ENCODE data around the gene ALDH1L1. TPM values are rescaled to one million over a fixed set of nuclear protein-coding genes. Genes with fewer than 3 reads are reported as not detected.

ALDH1L1 gene
- total RNA-seq, 2 donors from 2014 or later = 0.18 to 0.34 TPM

DNA sequence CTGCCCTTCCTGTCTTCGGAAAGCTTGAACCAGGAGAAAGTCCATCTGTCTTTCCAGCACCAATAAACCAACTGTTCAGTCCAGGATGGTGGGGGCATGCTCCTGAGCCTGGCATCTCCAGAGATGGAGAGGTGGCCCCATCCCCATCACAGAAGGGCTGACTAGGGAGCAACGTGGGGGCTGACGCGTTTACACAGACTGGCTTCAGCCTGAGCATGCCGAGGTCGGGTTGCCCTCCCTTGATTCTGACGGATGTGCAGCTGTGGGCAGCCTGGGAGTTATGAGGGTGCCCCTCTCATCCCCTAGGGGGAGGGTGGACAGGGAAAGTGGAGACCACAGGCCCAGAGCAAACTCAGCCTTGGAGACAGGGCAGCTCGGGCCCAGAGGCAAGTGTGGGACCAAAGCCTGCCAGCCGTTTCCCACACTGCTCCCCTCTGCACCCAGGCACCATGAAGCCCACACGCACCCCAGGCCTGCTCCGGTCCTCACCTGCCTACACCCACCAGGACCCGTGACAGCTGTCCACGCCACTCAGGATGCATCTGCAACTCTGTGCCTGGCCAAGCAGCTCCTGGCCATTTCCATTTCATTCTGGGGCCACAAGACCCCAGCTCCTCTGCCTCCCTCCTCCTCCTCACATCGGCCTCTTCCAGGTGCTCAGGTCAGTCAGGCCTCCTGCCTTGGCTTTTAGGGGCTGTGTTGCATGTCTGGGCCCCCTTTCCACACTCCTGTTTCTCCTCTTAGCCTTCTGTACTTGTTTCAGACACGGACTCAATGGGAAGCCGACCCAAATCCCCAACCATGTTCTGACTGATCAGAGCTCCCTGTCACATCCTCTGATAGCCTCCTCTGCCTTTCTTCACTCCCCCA is 48.3 kb downstream of the ALDH1L1 start:
- DNase-seq (ENCODE audit: low spot score in 2 of 2) = no peak
- H3K36me3 Mint-ChIP-seq = no peaks in the 10 kb centered on the region
- ATAC-seq = no peak
- no peaks in the 10 kb centered on the region for H3K9me3 Mint-ChIP-seq
- H3K27ac Mint-ChIP-seq = peak overlapping the region in 1 of 2 donors; percentile 22

DNA sequence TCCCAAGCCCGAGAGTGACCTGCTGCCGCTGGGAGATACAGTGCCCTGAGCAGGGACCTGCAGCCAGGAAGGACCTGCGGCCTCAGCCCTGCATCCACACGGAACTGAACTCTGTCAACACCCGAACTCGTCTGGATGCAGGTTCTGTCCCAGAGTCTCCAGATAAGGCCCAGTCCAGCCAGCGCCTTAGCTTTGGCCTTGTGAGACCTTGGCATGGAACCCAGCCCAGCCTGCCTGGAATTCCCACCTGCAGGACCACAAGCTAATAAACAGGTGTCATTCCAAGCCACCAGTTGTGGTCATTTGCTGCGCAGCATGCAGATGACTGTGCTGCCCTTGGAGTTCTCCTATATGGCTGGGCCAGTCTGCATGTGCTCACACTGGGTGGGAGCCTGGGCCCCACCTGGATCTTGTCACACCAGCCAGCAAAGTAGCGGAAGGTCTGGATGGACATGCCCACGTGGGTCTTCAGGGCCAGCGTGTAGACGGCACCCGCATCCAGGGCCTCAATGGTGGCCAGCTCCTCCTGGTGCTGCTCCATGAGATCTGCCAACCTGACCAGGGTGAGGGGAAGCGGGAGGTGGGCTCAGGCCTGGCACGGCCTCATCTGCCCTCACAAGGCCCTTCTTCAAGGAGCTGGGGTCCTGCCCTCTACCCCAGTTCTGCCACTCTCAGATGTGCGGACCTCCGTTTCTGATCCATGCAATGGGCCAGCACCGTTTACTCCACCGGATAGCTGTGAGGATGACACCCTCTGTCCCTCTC is 49.2 kb downstream of the ALDH1L1 start:
- no peak for ATAC-seq
- peak in 1 of 2 donors; percentile 39 for DNase-seq (ENCODE audit: low spot score in 2 of 2)
- Mint-ChIP-seq H3K9me3 (no peaks in the 10 kb centered on the region), H3K27ac (no peak overlapping the region), H3K36me3 (no peaks in the 10 kb centered on the region)

DNA sequence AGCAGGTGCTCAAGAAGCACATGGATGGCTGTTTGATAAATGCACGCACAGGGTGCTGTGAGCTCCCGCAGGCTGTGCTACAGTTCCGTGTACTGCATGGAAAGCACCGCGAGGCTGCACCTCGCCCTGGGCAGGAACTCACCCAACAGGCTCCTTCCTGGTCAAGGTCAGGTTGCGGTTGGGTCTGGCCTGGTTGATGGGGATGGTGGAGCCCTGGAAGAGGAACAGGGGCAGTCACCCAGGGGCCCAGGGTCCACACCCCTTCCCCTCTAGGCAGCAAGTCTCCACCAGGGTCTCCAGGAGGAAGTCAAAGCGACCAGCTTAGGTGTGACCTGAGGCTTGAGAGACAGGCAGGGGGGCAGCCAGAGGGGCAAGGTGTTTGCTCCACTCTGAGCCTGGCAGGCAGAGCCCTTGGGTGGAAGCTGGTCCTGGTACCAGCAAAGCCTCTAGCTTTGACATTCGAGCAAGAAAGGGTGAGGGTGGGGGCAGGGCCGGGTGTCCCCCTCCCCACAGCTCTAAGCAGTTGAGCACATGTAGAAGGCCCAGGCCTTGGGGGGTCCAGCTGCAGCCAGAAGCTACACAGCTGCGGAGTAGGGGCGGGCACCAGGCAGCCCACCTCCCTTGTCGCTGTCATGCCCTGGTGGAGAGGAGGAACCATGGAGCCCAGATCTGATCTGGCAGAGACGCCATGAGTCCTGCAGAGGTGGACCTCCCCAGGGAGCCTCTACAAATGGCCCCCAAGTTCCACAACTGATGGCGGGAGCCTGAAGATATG is 50.1 kb downstream of the ALDH1L1 start:
- Mint-ChIP-seq H3K9me3 (no peaks in the 10 kb centered on the region), H3K36me3 (no peaks in the 10 kb centered on the region), H3K27ac (no peak overlapping the region)
- ATAC-seq (no peak), DNase-seq (ENCODE audit: low spot score in 2 of 2) (peak in 1 of 2 donors; percentile 50)

- ATAC-seq (no peak), DNase-seq (ENCODE audit: low spot score in 2 of 2) (no peak)
- Mint-ChIP-seq H3K27ac (no peak overlapping the region), H3K36me3 (no peaks in the 10 kb centered on the region), H3K9me3 (no peaks in the 10 kb centered on the region)
Measured at GRCh38 chr3:126129398-126129891, 50.9 kb downstream of the ALDH1L1 start.

GRCh38 chr3:126128504-126129397 is 51.6 kb downstream of the ALDH1L1 start:
- no peak for ATAC-seq

DNA sequence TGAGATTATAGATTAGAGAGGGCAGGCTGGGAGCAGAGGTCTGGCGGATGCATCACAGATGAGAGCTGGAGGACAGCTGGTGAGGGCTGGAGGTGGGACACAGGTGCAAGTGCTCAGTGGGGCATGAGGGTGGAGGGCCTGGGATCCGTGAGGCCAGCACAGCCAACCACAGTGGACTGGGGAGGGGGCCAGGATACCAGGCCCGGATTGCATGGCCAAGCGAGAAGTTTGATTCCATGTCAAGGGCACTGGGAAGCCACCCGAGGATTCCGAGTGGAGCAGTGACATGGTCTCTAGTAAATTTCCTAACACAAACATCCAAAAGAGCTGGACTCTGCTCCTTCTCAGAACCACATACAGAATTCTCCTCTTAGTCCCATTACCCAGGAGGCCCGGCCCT is 52.5 kb downstream of the ALDH1L1 start:
- Mint-ChIP-seq H3K27ac (no peak overlapping the region), H3K36me3 (no peaks in the 10 kb centered on the region)

More at GRCh38 chr3:126128504-126129397, 51.6 kb downstream of the ALDH1L1 start:
- DNase-seq (ENCODE audit: low spot score in 2 of 2) = peak in 1 of 2 donors; percentile 38
- Mint-ChIP-seq H3K27ac (no peak overlapping the region), H3K36me3 (no peaks in the 10 kb centered on the region), H3K9me3 (no peaks in the 10 kb centered on the region)

DNA sequence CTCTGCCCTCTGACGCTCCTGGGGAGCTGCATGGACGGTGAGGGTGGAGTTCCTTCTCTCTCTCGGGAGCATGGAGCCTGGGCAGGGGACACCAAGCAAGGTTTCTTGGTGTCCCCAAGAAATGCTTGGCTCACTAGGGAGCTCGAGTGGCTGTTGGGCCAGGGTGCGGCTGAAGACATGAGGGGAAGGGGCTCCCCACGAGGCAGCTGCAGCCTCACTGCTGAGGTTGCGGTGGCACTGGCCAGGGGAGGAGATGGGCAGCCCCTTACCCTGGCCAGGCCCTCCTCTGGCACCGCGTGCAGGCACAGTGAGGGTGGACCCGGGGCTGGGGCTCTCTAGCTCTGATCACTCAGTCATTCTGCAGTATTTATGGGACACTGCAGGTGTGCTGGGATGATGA is 52.9 kb downstream of the ALDH1L1 start:
- Mint-ChIP-seq H3K9me3 (no peaks in the 10 kb centered on the region), H3K27ac (no peak overlapping the region), H3K36me3 (no peaks in the 10 kb centered on the region)
- DNase-seq (ENCODE audit: low spot score in 2 of 2) (no peak), ATAC-seq (no peak)

More for the DNA sequence above, 52.5 kb downstream of the ALDH1L1 start:
- ATAC-seq (no peak), DNase-seq (ENCODE audit: low spot score in 2 of 2) (no peak)
- no peaks in the 10 kb centered on the region for H3K9me3 Mint-ChIP-seq

GRCh38 chr3:126126811-126127431 is 53.5 kb downstream of the ALDH1L1 start:
- no peak for DNase-seq (ENCODE audit: low spot score in 2 of 2)
- Mint-ChIP-seq H3K9me3 (no peaks in the 10 kb centered on the region), H3K36me3 (no peaks in the 10 kb centered on the region), H3K27ac (no peak overlapping the region)
- ATAC-seq = no peak

- H3K36me3 Mint-ChIP-seq = no peaks in the 10 kb centered on the region
- H3K27ac Mint-ChIP-seq = no peak overlapping the region
- DNase-seq (ENCODE audit: low spot score in 2 of 2) (peak in 1 of 2 donors; percentile 47), ATAC-seq (no peak)
- no peaks in the 10 kb centered on the region for H3K9me3 Mint-ChIP-seq
Measured at GRCh38 chr3:126126286-126126685, 54.1 kb downstream of the ALDH1L1 start.

GRCh38 chr3:126125781-126126251 is 54.6 kb downstream of the ALDH1L1 start:
- Mint-ChIP-seq H3K36me3 (no peaks in the 10 kb centered on the region), H3K27ac (no peak overlapping the region), H3K9me3 (no peaks in the 10 kb centered on the region)
- no peak for DNase-seq (ENCODE audit: low spot score in 2 of 2)
- ATAC-seq = no peak

DNA sequence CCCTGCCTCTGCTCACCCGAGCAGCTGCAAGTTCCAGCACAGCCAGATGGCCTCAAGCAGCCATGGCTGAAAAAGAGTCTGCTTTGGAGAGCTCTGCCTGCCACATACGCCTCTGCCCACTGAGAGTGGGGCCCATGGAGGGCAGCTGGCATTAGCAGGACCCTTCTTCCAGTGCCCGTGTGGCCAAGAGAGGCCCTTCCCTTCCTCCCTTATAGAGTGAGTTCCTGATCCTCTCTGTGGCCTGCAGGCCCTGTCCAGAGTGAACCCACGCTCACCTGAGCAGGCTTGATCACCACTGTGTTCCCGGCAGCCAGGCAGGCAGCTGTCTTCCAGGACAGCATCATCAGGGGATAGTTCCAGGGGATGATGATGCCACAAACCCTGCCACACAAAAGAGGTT is 55.0 kb downstream of the ALDH1L1 start:
- Mint-ChIP-seq H3K36me3 (no peaks in the 10 kb centered on the region), H3K27ac (no peak overlapping the region), H3K9me3 (no peaks in the 10 kb centered on the region)
- no peak for DNase-seq (ENCODE audit: low spot score in 2 of 2)
- no peak for ATAC-seq

DNA sequence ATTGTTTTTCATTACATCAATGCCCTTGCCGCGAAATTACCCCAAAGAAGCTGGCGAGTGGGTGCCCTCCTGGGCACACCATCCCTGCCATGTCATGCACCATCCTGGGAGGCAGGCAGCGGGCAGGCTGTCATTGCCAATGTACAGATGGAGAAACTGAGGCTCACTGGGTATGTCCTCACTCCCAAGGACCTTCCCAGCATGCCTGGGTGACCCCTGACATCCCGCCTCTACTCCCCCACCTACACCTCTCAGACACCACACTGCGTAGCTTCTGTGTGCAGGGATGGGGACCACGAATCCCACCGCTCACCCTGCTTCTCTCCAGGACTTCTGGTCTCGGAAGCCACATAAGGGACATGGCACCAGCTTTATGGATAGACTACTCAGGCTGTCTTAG is 55.5 kb downstream of the ALDH1L1 start:
- Mint-ChIP-seq H3K9me3 (no peaks in the 10 kb centered on the region), H3K36me3 (no peaks in the 10 kb centered on the region), H3K27ac (no peak overlapping the region)
- ATAC-seq (no peak), DNase-seq (ENCODE audit: low spot score in 2 of 2) (no peak)

- DNase-seq (ENCODE audit: low spot score in 2 of 2) (peak in 1 of 2 donors; percentile 35), ATAC-seq (no peak)
- Mint-ChIP-seq H3K27ac (no peak overlapping the region), H3K9me3 (no peaks in the 10 kb centered on the region), H3K36me3 (no peaks in the 10 kb centered on the region)
Measured at GRCh38 chr3:126124148-126124868, 56.1 kb downstream of the ALDH1L1 start.

- ATAC-seq (no peak), DNase-seq (ENCODE audit: low spot score in 2 of 2) (no peak)
- no peaks in the 10 kb centered on the region for H3K9me3 Mint-ChIP-seq
- H3K36me3 Mint-ChIP-seq = no peaks in the 10 kb centered on the region
- no peak overlapping the region for H3K27ac Mint-ChIP-seq
Measured at GRCh38 chr3:126121632-126122031, 58.8 kb downstream of the ALDH1L1 start.

DNA sequence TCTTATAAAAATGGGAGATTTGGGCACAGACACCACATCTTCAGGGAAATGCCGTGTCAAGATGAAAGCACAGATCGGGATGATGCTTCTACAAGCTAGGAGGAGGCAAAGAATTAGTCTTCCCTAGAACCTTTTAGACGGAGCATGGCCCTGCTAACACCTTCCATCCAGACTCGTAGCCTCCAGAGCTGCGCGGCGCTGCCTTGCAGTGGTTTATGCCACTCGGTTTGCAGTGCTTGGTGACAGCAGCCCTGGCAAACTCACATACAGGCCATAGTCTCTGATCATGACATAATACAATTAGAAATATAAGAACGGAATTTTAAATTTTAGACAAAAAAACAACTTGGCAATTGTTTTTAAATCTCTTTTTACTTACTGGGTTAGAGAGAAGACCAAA is 59.3 kb downstream of the ALDH1L1 start:
- DNase-seq (ENCODE audit: low spot score in 2 of 2) (no peak), ATAC-seq (no peak)
- H3K27ac Mint-ChIP-seq = no peak overlapping the region
- H3K36me3 Mint-ChIP-seq = no peaks in the 10 kb centered on the region
- H3K9me3 Mint-ChIP-seq = no peaks in the 10 kb centered on the region
